Measurements from ENCODE around the gene USH2A.

GRCh38 chr1:215603319-215603718, 819.9 kb downstream of the USH2A start:
- no peak for TF ChIP-seq CTCF (IDR thresholded peaks at IDR 0.05)
- no peak for TF ChIP-seq POLR2A (IDR thresholded peaks at IDR 0.05)

All from transverse colon (tissue), 3 donors.